Astrocyte (in vitro differentiated cells and primary cell): Measurements from ENCODE around the gene CNGA1. TPM values are rescaled to one million over a fixed set of nuclear protein-coding genes. Genes with fewer than 3 reads are reported as not detected.
"Not testable (repeated sequence)": the region's sequence is repeated elsewhere in the genome, so short reads cannot be mapped to it uniquely, and the experiment has no call there.

Experiments used
- DNase-seq: peaks from one replicate; pipeline ENCODE4 v3.0.0-alpha.2; 2010; ENCODE audit warnings: low read depth
- FAIRE-seq: peaks from 2 replicates; lab custom pipeline; 2011; peaks lifted over from hg19 to GRCh38; lab: Jason Lieb, UNC
- H2AFZ ChIP-seq: 2 replicates; pipeline ENCODE4 v1.6.0; 2012; ENCODE audit warnings: low read depth, low read length, inconsistent platforms
- H3K27ac ChIP-seq: 2 replicates; pipeline ENCODE4 v1.5.1; 2011; ENCODE audit warnings: low read depth, low read length, inconsistent platforms
- H3K27me3 ChIP-seq: 2 replicates; pipeline ENCODE4 v1.6.0; 2011; ENCODE audit warnings: low read length, inconsistent platforms; ENCODE audit not compliant: insufficient read depth
- H3K36me3 ChIP-seq: 2 replicates; pipeline ENCODE4 v1.5.1; 2011; ENCODE audit warnings: low read length, inconsistent platforms; ENCODE audit not compliant: insufficient read depth
- H3K4me1 ChIP-seq: 2 replicates; pipeline ENCODE4 v1.5.1; 2011; ENCODE audit warnings: low read length, inconsistent platforms; ENCODE audit not compliant: insufficient read depth
- H3K4me2 ChIP-seq: 2 replicates; pipeline ENCODE4 v1.6.0; 2012; ENCODE audit warnings: low read length, inconsistent platforms
- H3K4me3 ChIP-seq: 2 replicates; pipeline ENCODE4 v1.5.1; 2011; ENCODE audit warnings: low read depth, mild to moderate bottlenecking, low read length, inconsistent platforms; ENCODE audit not compliant: insufficient read depth
- H3K79me2 ChIP-seq: 2 replicates; pipeline ENCODE4 v1.6.0; 2012; ENCODE audit warnings: mild to moderate bottlenecking, low read length, inconsistent platforms; ENCODE audit not compliant: insufficient read depth
- H3K9ac ChIP-seq: 2 replicates; pipeline ENCODE4 v1.6.0; 2012; ENCODE audit warnings: mild to moderate bottlenecking, low read length, inconsistent platforms
- H3K9me3 ChIP-seq: 2 replicates; pipeline ENCODE4 v1.5.1; 2012; ENCODE audit warnings: low read depth, mild to moderate bottlenecking, low read length, inconsistent platforms; ENCODE audit not compliant: insufficient read depth
- H4K20me1 ChIP-seq: 2 replicates; pipeline ENCODE4 v1.6.0; 2012; ENCODE audit warnings: low read length, inconsistent platforms; ENCODE audit not compliant: insufficient read depth
- H3K27ac Mint-ChIP-seq: one replicate; pipeline ENCODE4 v1.8.0; 2021; ENCODE audit warnings: mild to moderate bottlenecking, mixed read lengths; ENCODE audit not compliant: unreplicated experiment
- H3K27me3 Mint-ChIP-seq: one replicate; pipeline ENCODE4 v1.8.0; 2021; ENCODE audit warnings: low read depth, mixed read lengths; ENCODE audit not compliant: unreplicated experiment
- H3K36me3 Mint-ChIP-seq: one replicate; pipeline ENCODE4 v1.8.0; 2021; ENCODE audit warnings: low read depth, mixed read lengths; ENCODE audit not compliant: unreplicated experiment
- H3K4me1 Mint-ChIP-seq: one replicate; pipeline ENCODE4 v1.8.0; 2021; ENCODE audit warnings: low read depth, mixed read lengths; ENCODE audit not compliant: unreplicated experiment
- H3K4me3 Mint-ChIP-seq: one replicate; pipeline ENCODE4 v1.8.0; 2021; ENCODE audit warnings: mild to moderate bottlenecking, moderate library complexity, mixed read lengths; ENCODE audit not compliant: unreplicated experiment
- H3K9me3 Mint-ChIP-seq: one replicate; pipeline ENCODE4 v1.8.0; 2021; ENCODE audit warnings: mild to moderate bottlenecking, mixed read lengths; ENCODE audit not compliant: unreplicated experiment
- EZH2 ChIP-seq: IDR thresholded peaks from 2 replicates; pipeline ENCODE4 v1.6.1; 2012; ENCODE audit warnings: mild to moderate bottlenecking, low read length, inconsistent platforms; ENCODE audit not compliant: insufficient read depth
- total RNA-seq: library from RNA; stranded (reverse); gene quantifications from 2 replicates; pipeline ENCODE4 v1.2.1, GENCODE V29; 2021
- TF ChIP-seq, protein P1 (sequence below): IDR thresholded peaks from 2 replicates; pipeline ENCODE4 v1.5.1; 2011; ENCODE audit warnings: low read depth, mild to moderate bottlenecking, inconsistent platforms, low read length, moderate library complexity; ENCODE audit not compliant: insufficient read depth

Gene CNGA1
- total RNA-seq, 1 donor from 2014 or later, result not detected

DNA sequence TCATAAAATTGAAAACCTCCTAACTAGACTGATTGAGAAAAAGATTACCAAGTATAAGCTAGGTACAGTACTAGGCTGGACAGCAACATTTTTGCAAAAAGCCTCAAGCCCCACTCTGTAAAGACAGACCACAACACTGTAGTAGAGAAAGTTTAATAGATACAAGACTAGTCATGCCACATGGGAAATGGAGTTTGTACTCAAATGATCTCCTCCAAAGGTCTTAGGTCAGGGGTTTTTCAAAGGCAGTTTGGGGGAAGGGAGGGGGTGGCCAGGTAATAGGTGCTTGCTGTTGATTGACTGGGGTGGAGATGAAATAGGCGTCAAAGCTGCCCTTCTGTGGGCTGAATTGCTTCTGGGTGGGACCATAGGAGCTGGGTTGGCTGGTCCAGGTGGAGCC, 14.2 kb downstream of the CNGA1 start:
- peaks cover 1% of the 10 kb centered on the region for H3K9me3 ChIP-seq
- H3K27ac ChIP-seq, result no peak overlapping the region
- no peaks in the 10 kb centered on the region for H3K27me3 ChIP-seq
- FAIRE-seq (no peak), DNase-seq (no peak)
- H3K4me1 ChIP-seq, result no peaks in the 10 kb centered on the region
- H3K4me3 ChIP-seq, result no peak overlapping the region
- H3K9ac ChIP-seq, result no peak overlapping the region
- no peak overlapping the region for H3K4me2 ChIP-seq
- H3K36me3 ChIP-seq, result no peaks in the 10 kb centered on the region
- H3K4me3 Mint-ChIP-seq, result no peak overlapping the region
- H3K36me3 Mint-ChIP-seq, result no peaks in the 10 kb centered on the region
- no peak for TF ChIP-seq EZH2
- peaks cover 1% of the 10 kb centered on the region for H3K27me3 Mint-ChIP-seq
- no peaks in the 10 kb centered on the region for H3K79me2 ChIP-seq
- no peak overlapping the region for H2AFZ ChIP-seq
- H3K27ac Mint-ChIP-seq, result no peak overlapping the region
- H3K9me3 Mint-ChIP-seq, result peaks cover 18% of the 10 kb centered on the region
- H3K4me1 Mint-ChIP-seq, result no peaks in the 10 kb centered on the region
- no peaks in the 10 kb centered on the region for H4K20me1 ChIP-seq

DNA sequence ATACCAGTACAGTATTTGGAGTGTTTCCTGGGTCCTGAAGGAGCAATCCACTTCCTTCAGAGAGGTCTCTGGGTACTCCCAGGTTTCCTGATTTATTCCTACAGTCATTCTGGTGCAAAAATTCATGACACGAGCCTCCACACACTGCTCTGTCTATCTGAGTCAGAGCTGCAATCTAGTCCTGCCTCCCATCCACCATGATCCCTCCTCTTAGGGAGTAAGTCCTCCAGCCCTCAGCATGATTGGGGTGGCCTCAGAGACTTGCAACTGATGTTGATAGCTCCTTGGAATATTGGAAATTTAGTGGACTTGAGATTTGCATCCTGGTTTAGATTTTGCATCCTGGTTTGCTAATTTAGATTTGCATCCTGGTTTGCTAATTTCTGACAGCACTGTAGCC, 20.5 kb downstream of the CNGA1 start:
- H3K36me3 Mint-ChIP-seq, result no peaks in the 10 kb centered on the region

DNA sequence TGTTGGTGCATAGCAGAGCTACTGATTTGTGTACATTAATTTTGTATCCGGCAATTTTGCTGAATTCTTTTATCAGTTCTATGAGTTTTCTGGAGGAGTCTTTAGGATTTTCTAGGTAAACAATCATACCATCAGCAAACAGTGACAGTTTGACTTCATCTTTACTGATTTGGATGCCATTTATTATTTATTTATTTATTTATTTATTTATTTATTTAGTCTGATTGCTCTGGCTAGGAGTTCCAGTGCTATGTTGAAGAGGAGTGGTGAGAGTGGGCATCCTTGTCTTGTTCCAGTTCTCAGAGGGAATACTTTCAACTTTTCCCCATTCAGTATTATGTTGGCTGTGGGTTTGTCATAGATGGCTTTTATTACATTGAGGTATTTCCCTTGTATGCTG, 24.0 kb downstream of the CNGA1 start:
- not testable (repeated sequence) for H3K36me3 ChIP-seq, H3K9me3 ChIP-seq, H3K4me2 ChIP-seq, H3K4me1 Mint-ChIP-seq, H3K4me1 ChIP-seq, H3K9ac ChIP-seq, H3K27ac Mint-ChIP-seq, H3K36me3 Mint-ChIP-seq, H4K20me1 ChIP-seq, H3K27ac ChIP-seq, H3K27me3 ChIP-seq, H3K4me3 ChIP-seq, H2AFZ ChIP-seq, DNase-seq, H3K27me3 Mint-ChIP-seq, FAIRE-seq, H3K4me3 Mint-ChIP-seq, H3K79me2 ChIP-seq
- peaks cover 15% of the 10 kb centered on the region for H3K9me3 Mint-ChIP-seq

More for the DNA sequence above, 20.5 kb downstream of the CNGA1 start:
- Histone ChIP-seq H4K20me1 (no peaks in the 10 kb centered on the region), H2AFZ (no peak overlapping the region), H3K4me2 (no peak overlapping the region), H3K36me3 (no peaks in the 10 kb centered on the region), H3K9ac (no peak overlapping the region), H3K4me1 (no peaks in the 10 kb centered on the region), H3K9me3 (no peaks in the 10 kb centered on the region), H3K4me3 (no peak overlapping the region), H3K79me2 (no peaks in the 10 kb centered on the region), H3K27ac (no peak overlapping the region), H3K27me3 (no peaks in the 10 kb centered on the region)
- Mint-ChIP-seq H3K9me3 (peaks cover 10% of the 10 kb centered on the region), H3K27ac (no peak overlapping the region), H3K4me1 (no peaks in the 10 kb centered on the region), H3K27me3 (no peaks in the 10 kb centered on the region), H3K4me3 (no peak overlapping the region)
- TF ChIP-seq EZH2, result no peak
- TF ChIP-seq, protein P1, sequence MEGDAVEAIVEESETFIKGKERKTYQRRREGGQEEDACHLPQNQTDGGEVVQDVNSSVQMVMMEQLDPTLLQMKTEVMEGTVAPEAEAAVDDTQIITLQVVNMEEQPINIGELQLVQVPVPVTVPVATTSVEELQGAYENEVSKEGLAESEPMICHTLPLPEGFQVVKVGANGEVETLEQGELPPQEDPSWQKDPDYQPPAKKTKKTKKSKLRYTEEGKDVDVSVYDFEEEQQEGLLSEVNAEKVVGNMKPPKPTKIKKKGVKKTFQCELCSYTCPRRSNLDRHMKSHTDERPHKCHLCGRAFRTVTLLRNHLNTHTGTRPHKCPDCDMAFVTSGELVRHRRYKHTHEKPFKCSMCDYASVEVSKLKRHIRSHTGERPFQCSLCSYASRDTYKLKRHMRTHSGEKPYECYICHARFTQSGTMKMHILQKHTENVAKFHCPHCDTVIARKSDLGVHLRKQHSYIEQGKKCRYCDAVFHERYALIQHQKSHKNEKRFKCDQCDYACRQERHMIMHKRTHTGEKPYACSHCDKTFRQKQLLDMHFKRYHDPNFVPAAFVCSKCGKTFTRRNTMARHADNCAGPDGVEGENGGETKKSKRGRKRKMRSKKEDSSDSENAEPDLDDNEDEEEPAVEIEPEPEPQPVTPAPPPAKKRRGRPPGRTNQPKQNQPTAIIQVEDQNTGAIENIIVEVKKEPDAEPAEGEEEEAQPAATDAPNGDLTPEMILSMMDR, result no peak
- FAIRE-seq (no peak), DNase-seq (no peak)

DNA sequence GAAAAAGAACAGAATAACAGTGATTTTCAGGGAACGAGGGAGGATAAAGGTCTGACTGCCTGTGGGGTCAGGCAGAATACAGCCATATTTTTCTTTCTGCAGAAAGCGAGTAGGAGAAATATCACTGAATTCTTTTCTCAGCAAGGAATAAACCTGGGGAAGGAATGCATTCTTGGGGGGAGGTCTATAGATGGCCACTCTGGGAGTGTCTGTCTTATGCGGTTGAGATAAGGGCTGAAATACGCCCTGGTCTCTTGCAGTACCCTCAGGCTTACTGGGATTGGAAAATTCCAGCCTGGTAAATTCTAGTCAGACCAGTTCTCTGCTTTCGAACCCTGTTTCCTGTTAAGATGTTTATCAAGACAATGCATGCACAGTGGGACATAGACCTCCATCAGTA, 26.3 kb downstream of the CNGA1 start:
- no peaks in the 10 kb centered on the region for H3K27me3 Mint-ChIP-seq

More for the DNA sequence above, 26.3 kb downstream of the CNGA1 start:
- Histone ChIP-seq H3K27me3 (no peaks in the 10 kb centered on the region), H3K4me2 (no peak overlapping the region), H3K36me3 (no peaks in the 10 kb centered on the region), H2AFZ (no peak overlapping the region), H3K4me3 (no peak overlapping the region), H3K79me2 (no peaks in the 10 kb centered on the region), H3K9ac (no peak overlapping the region), H4K20me1 (no peaks in the 10 kb centered on the region), H3K27ac (no peak overlapping the region), H3K9me3 (no peaks in the 10 kb centered on the region), H3K4me1 (no peaks in the 10 kb centered on the region)
- Mint-ChIP-seq H3K27ac (no peak overlapping the region), H3K4me3 (no peak overlapping the region), H3K9me3 (peaks cover 15% of the 10 kb centered on the region), H3K36me3 (no peaks in the 10 kb centered on the region), H3K4me1 (no peaks in the 10 kb centered on the region)
- no peak for DNase-seq
- no peak for TF ChIP-seq EZH2
- TF ChIP-seq, protein P1, result no peak
- no peak for FAIRE-seq
